Measurements from ENCODE around the gene FTMT.

DNA sequence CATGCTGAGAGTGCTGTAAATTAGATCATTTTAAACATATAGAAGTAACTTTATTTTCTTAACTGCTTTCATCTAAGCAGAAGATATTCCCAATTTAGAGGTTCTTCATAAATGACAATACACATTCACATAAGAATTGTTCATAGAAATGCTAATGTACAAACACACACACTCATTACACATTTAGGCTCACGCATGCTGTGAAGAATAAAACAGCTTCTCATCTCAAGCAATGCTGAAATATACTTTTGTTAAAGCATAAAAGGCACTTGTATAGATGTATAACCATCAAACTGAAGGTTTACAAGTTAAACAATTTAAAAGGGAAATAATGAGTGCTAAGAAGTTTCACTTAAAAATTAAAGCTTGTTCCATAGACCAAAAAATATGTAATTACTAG is 18.1 kb upstream of the FTMT start:
- TF ChIP-seq, protein P1, sequence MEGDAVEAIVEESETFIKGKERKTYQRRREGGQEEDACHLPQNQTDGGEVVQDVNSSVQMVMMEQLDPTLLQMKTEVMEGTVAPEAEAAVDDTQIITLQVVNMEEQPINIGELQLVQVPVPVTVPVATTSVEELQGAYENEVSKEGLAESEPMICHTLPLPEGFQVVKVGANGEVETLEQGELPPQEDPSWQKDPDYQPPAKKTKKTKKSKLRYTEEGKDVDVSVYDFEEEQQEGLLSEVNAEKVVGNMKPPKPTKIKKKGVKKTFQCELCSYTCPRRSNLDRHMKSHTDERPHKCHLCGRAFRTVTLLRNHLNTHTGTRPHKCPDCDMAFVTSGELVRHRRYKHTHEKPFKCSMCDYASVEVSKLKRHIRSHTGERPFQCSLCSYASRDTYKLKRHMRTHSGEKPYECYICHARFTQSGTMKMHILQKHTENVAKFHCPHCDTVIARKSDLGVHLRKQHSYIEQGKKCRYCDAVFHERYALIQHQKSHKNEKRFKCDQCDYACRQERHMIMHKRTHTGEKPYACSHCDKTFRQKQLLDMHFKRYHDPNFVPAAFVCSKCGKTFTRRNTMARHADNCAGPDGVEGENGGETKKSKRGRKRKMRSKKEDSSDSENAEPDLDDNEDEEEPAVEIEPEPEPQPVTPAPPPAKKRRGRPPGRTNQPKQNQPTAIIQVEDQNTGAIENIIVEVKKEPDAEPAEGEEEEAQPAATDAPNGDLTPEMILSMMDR (IDR thresholded peaks at IDR 0.05; ENCODE audit: insufficient read depth, low read length), result no peak
- TF ChIP-seq POLR2AphosphoS5 (IDR thresholded peaks at IDR 0.05; ENCODE audit: low read depth) (no peak), SPI1 (IDR thresholded peaks at IDR 0.05; ENCODE audit: borderline replicate concordance, low read depth) (no peak), GABPA (IDR thresholded peaks at IDR 0.05; ENCODE audit: low read depth) (no peak)
- TF ChIP-seq, protein P2, sequence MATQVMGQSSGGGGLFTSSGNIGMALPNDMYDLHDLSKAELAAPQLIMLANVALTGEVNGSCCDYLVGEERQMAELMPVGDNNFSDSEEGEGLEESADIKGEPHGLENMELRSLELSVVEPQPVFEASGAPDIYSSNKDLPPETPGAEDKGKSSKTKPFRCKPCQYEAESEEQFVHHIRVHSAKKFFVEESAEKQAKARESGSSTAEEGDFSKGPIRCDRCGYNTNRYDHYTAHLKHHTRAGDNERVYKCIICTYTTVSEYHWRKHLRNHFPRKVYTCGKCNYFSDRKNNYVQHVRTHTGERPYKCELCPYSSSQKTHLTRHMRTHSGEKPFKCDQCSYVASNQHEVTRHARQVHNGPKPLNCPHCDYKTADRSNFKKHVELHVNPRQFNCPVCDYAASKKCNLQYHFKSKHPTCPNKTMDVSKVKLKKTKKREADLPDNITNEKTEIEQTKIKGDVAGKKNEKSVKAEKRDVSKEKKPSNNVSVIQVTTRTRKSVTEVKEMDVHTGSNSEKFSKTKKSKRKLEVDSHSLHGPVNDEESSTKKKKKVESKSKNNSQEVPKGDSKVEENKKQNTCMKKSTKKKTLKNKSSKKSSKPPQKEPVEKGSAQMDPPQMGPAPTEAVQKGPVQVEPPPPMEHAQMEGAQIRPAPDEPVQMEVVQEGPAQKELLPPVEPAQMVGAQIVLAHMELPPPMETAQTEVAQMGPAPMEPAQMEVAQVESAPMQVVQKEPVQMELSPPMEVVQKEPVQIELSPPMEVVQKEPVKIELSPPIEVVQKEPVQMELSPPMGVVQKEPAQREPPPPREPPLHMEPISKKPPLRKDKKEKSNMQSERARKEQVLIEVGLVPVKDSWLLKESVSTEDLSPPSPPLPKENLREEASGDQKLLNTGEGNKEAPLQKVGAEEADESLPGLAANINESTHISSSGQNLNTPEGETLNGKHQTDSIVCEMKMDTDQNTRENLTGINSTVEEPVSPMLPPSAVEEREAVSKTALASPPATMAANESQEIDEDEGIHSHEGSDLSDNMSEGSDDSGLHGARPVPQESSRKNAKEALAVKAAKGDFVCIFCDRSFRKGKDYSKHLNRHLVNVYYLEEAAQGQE (IDR thresholded peaks at IDR 0.05; ENCODE audit: insufficient replicate concordance, low read depth), result no peak
